Fibroblast of lung (primary cell): Measurements from ENCODE around the gene SAMD11. TPM values are rescaled to one million over a fixed set of nuclear protein-coding genes. Genes with fewer than 3 reads are reported as not detected.

ENCODE experiments used
- DNase-seq, 2 donors: peaks; one replicate each; pipeline versions ENCODE4 v3.0.0 to v3.0.0-alpha.2; 2010; ENCODE audit warnings: low read depth in 2 of 2
- H2AFZ ChIP-seq: 2 replicates; pipeline ENCODE4 v1.5.1; 2012; ENCODE audit warnings: low read length, control low read depth, inconsistent platforms
- H3K27ac ChIP-seq: 2 replicates; pipeline ENCODE4 v1.5.1; 2011; ENCODE audit warnings: low read length, control low read depth; ENCODE audit not compliant: insufficient read depth
- H3K27me3 ChIP-seq: 2 replicates; pipeline ENCODE4 v1.5.1; 2011; ENCODE audit warnings: mild to moderate bottlenecking, low read length; ENCODE audit not compliant: control insufficient read depth, insufficient read depth
- H3K36me3 ChIP-seq: 2 replicates; pipeline ENCODE4 v1.5.1; 2011; ENCODE audit warnings: low read length; ENCODE audit not compliant: control insufficient read depth, insufficient read depth
- H3K4me1 ChIP-seq: 2 replicates; pipeline ENCODE4 v1.5.1; 2011; ENCODE audit warnings: low read length; ENCODE audit not compliant: control insufficient read depth, insufficient read depth; ENCODE audit errors: extremely low read depth
- H3K4me2 ChIP-seq: 2 replicates; pipeline ENCODE4 v1.5.1; 2011; ENCODE audit warnings: low read length, control low read depth; ENCODE audit not compliant: insufficient read depth; ENCODE audit errors: extremely low read depth
- H3K4me3 ChIP-seq, 4 experiments: fragments of 200-600 bp in 1 of 4; sonication (generic) in 1 of 4; replicated peaks in 1 of 4; 2 replicates each; pipeline ENCODE4 v1.5.1; 2011 to 2016; ENCODE audit warnings: low read length in 4 of 4, low read depth in 3 of 4, mild to moderate bottlenecking in 3 of 4, control low read depth in 2 of 4, inconsistent platforms in 1 of 4, mixed read lengths in 1 of 4; ENCODE audit not compliant: insufficient read depth in 1 of 4; ENCODE audit errors: control extremely low read depth in 1 of 4
- H3K79me2 ChIP-seq: 2 replicates; pipeline ENCODE4 v1.5.1; 2012; ENCODE audit warnings: mild to moderate bottlenecking, low read length, inconsistent platforms; ENCODE audit not compliant: control insufficient read depth, insufficient read depth
- H3K9ac ChIP-seq: 2 replicates; pipeline ENCODE4 v1.5.1; 2011; ENCODE audit warnings: mild to moderate bottlenecking, low read length, control low read depth; ENCODE audit not compliant: insufficient read depth
- H3K9me3 ChIP-seq: 2 replicates; pipeline ENCODE4 v1.5.1; 2012; ENCODE audit warnings: low read depth, low read length; ENCODE audit not compliant: control insufficient read depth, insufficient read depth
- H4K20me1 ChIP-seq: 2 replicates; pipeline ENCODE4 v1.5.1; 2011; ENCODE audit warnings: low read length; ENCODE audit not compliant: control insufficient read depth, insufficient read depth; ENCODE audit errors: extremely low read depth
- CTCF ChIP-seq, 2 donors: IDR thresholded peaks in 1 of 2; conservative IDR thresholded peaks in 1 of 2; 1 replicate in 1 of 2; 2 replicates in 1 of 2; pipeline ENCODE4 v1.5.1; 2011 to 2012; ENCODE audit warnings: low read length in 2 of 2, control low read depth in 1 of 2, inconsistent platforms in 1 of 2, low read depth in 1 of 2, mild to moderate bottlenecking in 1 of 2
- EZH2 ChIP-seq: IDR thresholded peaks from 2 replicates; pipeline ENCODE4 v1.5.1; 2012; ENCODE audit warnings: low read length, control low read depth, mild to moderate bottlenecking; ENCODE audit errors: missing control alignments
- polyA plus RNA-seq, 2 donors: library from polyadenylated mRNA; depleted of rRNA in 1 of 2; stranded (reverse) in 1 of 2; unstranded in 1 of 2; fragments of >200 nt; gene quantifications; 2 replicates each; pipeline ENCODE4 v1.2.1, GENCODE V29; 2011 to 2012; ENCODE audit warnings: missing spikeins in 1 of 2
- total RNA-seq: library from RNA; depleted of rRNA; stranded (reverse); fragments of >200 nt; gene quantifications from 2 replicates; pipeline ENCODE4 v1.2.1, GENCODE V29; 2014

The SAMD11 gene
- total and polyA plus RNA-seq, 2 donors (not counting 1 experiment from before 2014, with no cell fraction given) = 0.40 to 3.8 TPM

DNA sequence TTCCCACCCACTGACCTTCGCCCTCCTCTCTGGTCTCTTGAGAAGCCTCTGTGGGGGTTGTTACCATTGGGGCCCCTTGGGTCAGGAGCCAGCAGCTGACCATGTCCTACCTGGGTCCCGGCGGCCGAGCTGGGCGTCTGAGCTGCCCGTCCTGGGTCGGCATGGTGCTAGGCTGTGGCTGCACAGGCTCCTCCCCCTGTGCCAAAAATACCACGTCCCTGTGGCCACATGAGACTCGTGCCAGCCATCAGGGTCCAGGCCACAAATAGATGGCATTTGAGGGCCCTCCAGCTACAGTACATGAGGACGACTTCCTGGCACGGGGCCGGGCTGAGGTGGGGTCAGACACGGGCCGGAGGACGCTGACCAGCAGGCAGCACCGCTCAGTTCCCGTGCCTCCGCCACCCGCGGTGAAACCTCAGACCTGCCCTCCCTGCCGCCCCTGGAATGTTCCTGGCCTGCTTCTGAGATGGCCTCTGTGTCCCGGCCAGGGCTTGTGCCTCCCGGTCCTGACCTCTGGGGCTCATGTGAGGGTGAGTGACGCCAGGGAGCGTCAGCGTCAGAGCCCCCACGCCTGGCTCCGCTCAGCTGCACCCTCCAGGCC lies 58.3 kb downstream of the SAMD11 start, which contains the start of gene PERM1:
PERM1 (minus strand) TSS at position 139 of the 604 bp plus-strand sequence. CDS start 1,064 bp downstream, outside the sequence.
- Histone ChIP-seq H3K4me3 (no peak within 1 kb of the TSS), H3K79me2 (no peaks in the 10 kb centered on the region), H2AFZ (no peak within 1 kb of the TSS), H4K20me1 (no peaks in the 10 kb centered on the region), H3K9me3 (no peaks in the 10 kb centered on the region), H3K27me3 (peaks cover 6% of the 10 kb centered on the region), H3K27ac (no peak within 1 kb of the TSS), H3K4me2 (no peak within 1 kb of the TSS), H3K4me1 (no peaks in the 10 kb centered on the region), H3K9ac (no peak within 1 kb of the TSS), H3K36me3 (no peaks in the 10 kb centered on the region)
- no peak for TF ChIP-seq EZH2
- no peak for TF ChIP-seq CTCF (conservative IDR thresholded peaks at IDR 0.05 in 1 of 2, IDR thresholded peaks at IDR 0.05 in 1 of 2; ENCODE audit: low read depth in 1 of 2, low read length in 2 of 2)
- no peak for DNase-seq

GRCh38 chr1:982765-983436 lies 59.2 kb downstream of the SAMD11 start:
- H3K4me2 ChIP-seq = no peak overlapping the region

More at GRCh38 chr1:982765-983436, 59.2 kb downstream of the SAMD11 start:
- TF ChIP-seq CTCF (conservative IDR thresholded peaks at IDR 0.05 in 1 of 2, IDR thresholded peaks at IDR 0.05 in 1 of 2; ENCODE audit: low read depth in 1 of 2, low read length in 2 of 2) (no peak), EZH2 (no peak)
- H3K27ac ChIP-seq = no peak overlapping the region
- H3K27me3 ChIP-seq = peaks cover 6% of the 10 kb centered on the region
- H3K36me3 ChIP-seq = no peaks in the 10 kb centered on the region
- DNase-seq = no peak
- H3K4me1 ChIP-seq = no peaks in the 10 kb centered on the region
- H3K79me2 ChIP-seq = no peaks in the 10 kb centered on the region
- H2AFZ ChIP-seq = no peak overlapping the region
- no peak overlapping the region for H3K4me3 ChIP-seq
- no peaks in the 10 kb centered on the region for H3K9me3 ChIP-seq
- H3K9ac ChIP-seq = no peak overlapping the region
- no peaks in the 10 kb centered on the region for H4K20me1 ChIP-seq
